ENCODE results near the gene FAM181A. TPM values are rescaled to one million over a fixed set of nuclear protein-coding genes. Genes with fewer than 3 reads are reported as not detected.

FAM181A gene
- total RNA-seq, 2 donors from 2014 or later, result not detected

DNA sequence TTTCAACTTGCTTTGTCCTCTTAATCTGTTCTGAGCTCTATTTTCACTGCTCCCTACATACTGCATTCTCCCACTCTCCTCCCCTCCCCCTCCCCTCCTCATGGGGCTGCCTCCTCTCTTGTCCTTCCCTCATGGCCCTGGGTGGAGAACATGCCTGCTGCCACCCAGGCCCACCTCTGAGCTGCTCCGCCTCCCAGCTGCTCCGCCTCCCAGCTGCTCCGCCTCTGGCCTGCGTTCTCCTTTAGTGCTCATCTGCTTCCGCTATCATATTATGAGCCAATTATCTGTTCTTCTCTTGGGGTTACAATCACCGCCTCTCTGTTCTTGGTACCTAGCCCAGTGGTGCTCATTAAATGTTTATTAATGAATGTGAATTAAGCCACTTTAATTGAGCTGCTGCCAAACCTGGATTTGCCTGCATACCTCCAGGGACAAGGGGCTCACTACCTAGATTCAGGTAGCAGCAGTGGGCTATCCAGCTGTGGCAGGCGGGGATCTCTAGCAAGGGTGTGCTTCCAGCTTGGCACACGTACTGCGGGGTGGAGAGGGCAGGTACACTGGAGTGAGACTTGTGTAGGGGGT is 32.0 kb upstream of the FAM181A start:
- no peaks in the 10 kb centered on the region for H3K4me1 ChIP-seq
- ATAC-seq (no peak), DNase-seq (no peak)
- H3K27ac ChIP-seq, result no peak overlapping the region
- intact Hi-C loops (cut with DNase I), result loop anchor here (10.0 kb wide), 1 partner anchor 240 kb away; no protein-coding TSS in a partner anchor
- no peaks in the 10 kb centered on the region for H3K27me3 ChIP-seq
- H3K36me3 ChIP-seq (replicated peaks in 1 of 2; ENCODE audit: insufficient read depth in 1 of 2, low read depth in 2 of 2), result no peaks in the 10 kb centered on the region
- no peaks in the 10 kb centered on the region for H3K9me3 ChIP-seq
- H3K4me3 ChIP-seq, result no peak overlapping the region
- TF ChIP-seq, protein P1, sequence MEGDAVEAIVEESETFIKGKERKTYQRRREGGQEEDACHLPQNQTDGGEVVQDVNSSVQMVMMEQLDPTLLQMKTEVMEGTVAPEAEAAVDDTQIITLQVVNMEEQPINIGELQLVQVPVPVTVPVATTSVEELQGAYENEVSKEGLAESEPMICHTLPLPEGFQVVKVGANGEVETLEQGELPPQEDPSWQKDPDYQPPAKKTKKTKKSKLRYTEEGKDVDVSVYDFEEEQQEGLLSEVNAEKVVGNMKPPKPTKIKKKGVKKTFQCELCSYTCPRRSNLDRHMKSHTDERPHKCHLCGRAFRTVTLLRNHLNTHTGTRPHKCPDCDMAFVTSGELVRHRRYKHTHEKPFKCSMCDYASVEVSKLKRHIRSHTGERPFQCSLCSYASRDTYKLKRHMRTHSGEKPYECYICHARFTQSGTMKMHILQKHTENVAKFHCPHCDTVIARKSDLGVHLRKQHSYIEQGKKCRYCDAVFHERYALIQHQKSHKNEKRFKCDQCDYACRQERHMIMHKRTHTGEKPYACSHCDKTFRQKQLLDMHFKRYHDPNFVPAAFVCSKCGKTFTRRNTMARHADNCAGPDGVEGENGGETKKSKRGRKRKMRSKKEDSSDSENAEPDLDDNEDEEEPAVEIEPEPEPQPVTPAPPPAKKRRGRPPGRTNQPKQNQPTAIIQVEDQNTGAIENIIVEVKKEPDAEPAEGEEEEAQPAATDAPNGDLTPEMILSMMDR (IDR thresholded peaks at IDR 0.05), result no peak
- no peak for TF ChIP-seq POLR2A (IDR thresholded peaks at IDR 0.05)
- 82 to 88% methylated on average over 9 of the region's 9 CpGs for WGBS, 2 donors

GRCh38 chr14:93897476-93897845 is 29.7 kb upstream of the FAM181A start:
- intact Hi-C loops (cut with DNase I), result loop anchor here (10.0 kb wide), 1 partner anchor 243 kb away; no protein-coding TSS in a partner anchor
- H3K4me3 ChIP-seq, result no peak overlapping the region
- H3K4me1 ChIP-seq, result peaks cover 10% of the 10 kb centered on the region
- H3K27ac ChIP-seq, result no peak overlapping the region
- no peak for ATAC-seq
- no peak for DNase-seq
- H3K9me3 ChIP-seq, result no peaks in the 10 kb centered on the region
- H3K27me3 ChIP-seq, result no peaks in the 10 kb centered on the region
- no peaks in the 10 kb centered on the region for H3K36me3 ChIP-seq (replicated peaks in 1 of 2; ENCODE audit: insufficient read depth in 1 of 2, low read depth in 2 of 2)
- no peak for TF ChIP-seq POLR2A (IDR thresholded peaks at IDR 0.05)
- TF ChIP-seq, protein P1 (IDR thresholded peaks at IDR 0.05), result no peak
- 69 to 91% methylated on average over 5 of the region's 5 CpGs for WGBS, 2 donors

DNA sequence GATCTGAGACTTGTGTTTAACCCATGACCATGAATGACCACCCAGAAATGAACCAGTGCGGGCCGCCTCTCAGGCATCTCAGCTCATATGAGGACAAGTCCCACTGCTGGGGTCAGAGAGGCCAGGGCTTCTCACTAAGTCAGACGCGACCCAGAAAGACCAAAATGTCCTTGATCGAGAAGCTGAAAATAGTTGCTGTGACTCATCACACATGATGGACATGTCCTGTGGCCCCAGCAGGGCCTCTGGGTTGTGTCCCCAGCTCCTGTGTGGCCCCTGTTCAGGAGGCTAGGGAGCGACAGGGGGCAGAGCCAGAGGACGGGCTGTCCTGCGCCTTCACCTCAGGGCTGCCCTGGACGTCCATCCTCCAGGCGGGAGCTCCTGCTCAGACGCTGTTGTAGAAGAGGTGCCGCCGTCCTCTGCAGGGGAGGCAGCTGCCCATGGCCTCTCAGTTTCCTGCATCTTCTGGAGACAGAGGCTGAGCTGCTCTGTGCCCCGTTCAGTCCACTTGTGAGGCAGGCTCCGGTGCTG is 29.0 kb upstream of the FAM181A start:
- intact Hi-C loops (cut with DNase I), result loop anchor here (10.0 kb wide), 1 partner anchor 243 kb away; no protein-coding TSS in a partner anchor
- WGBS, 2 donors, result 80 to 85% methylated on average over 2 to 15 of the region's 15 CpGs
- Histone ChIP-seq H3K27ac (no peak overlapping the region), H3K9me3 (no peaks in the 10 kb centered on the region), H3K27me3 (no peaks in the 10 kb centered on the region), H3K36me3 (replicated peaks in 1 of 2; ENCODE audit: insufficient read depth in 1 of 2, low read depth in 2 of 2) (no peaks in the 10 kb centered on the region), H3K4me3 (no peak overlapping the region), H3K4me1 (peaks cover 13% of the 10 kb centered on the region)
- DNase-seq, result no peak
- ATAC-seq, result no peak
- TF ChIP-seq POLR2A (IDR thresholded peaks at IDR 0.05), result no peak
- TF ChIP-seq, protein P1 (IDR thresholded peaks at IDR 0.05), result no peak

- no peak for DNase-seq
- no peaks in the 10 kb centered on the region for H3K9me3 ChIP-seq
- WGBS, 2 donors, result 85 to 90% methylated on average over 5 of the region's 5 CpGs
- H3K4me1 ChIP-seq, result peaks cover 13% of the 10 kb centered on the region
- H3K4me3 ChIP-seq, result no peak overlapping the region
- no peaks in the 10 kb centered on the region for H3K27me3 ChIP-seq
- intact Hi-C loops (cut with DNase I), result loop anchor here (10.0 kb wide), 1 partner anchor 244 kb away; no protein-coding TSS in a partner anchor
- TF ChIP-seq POLR2A (IDR thresholded peaks at IDR 0.05), result no peak
- TF ChIP-seq, protein P1 (IDR thresholded peaks at IDR 0.05), result no peak
- ATAC-seq, result no peak
- no peak overlapping the region for H3K27ac ChIP-seq
- H3K36me3 ChIP-seq (replicated peaks in 1 of 2; ENCODE audit: insufficient read depth in 1 of 2, low read depth in 2 of 2), result no peaks in the 10 kb centered on the region
Observed at GRCh38 chr14:93898731-93899130, 28.4 kb upstream of the FAM181A start.

- intact Hi-C loops (cut with DNase I), result no loop called here
- Histone ChIP-seq H3K4me1 (peaks cover 17% of the 10 kb centered on the region), H3K36me3 (replicated peaks in 1 of 2; ENCODE audit: insufficient read depth in 1 of 2, low read depth in 2 of 2) (no peaks in the 10 kb centered on the region), H3K27me3 (no peaks in the 10 kb centered on the region), H3K27ac (no peak overlapping the region), H3K4me3 (no peak overlapping the region), H3K9me3 (no peaks in the 10 kb centered on the region)
- DNase-seq (peak in 1 of 4 donors; percentile 16), ATAC-seq (peak; percentile 61)
- 8 to 11% methylated on average over 6 of the region's 6 CpGs for WGBS, 2 donors
- no peak for TF ChIP-seq POLR2A (IDR thresholded peaks at IDR 0.05)
- TF ChIP-seq, protein P1 (IDR thresholded peaks at IDR 0.05), result no peak
Observed at GRCh38 chr14:93901813-93902212, 25.3 kb upstream of the FAM181A start.

Measured in body of pancreas (tissue), 4 donors.